ENCODE results near the gene RBPJ. TPM values are rescaled to one million over a fixed set of nuclear protein-coding genes. Genes with fewer than 3 reads are reported as not detected.
A peak's percentile ranks its signal among the peaks of the same experiment; 100 is the strongest.
"Not testable (repeated sequence)": the region's sequence is repeated elsewhere in the genome, so short reads cannot be mapped to it uniquely, and the experiment has no call there.

Gene RBPJ
- total RNA-seq, 1 donor from 2014 or later: 38.2 TPM

GRCh38 chr4:26300314-26301307, 20.2 kb upstream of the RBPJ start:
- intact Hi-C loops (cut with DNase I): no loop called here
- no peak for DNase-seq (ENCODE audit: low spot score)

GRCh38 chr4:26302031-26302899, 18.5 kb upstream of the RBPJ start:
- intact Hi-C loops (cut with DNase I): no loop called here
- DNase-seq (ENCODE audit: low spot score): no peak

GRCh38 chr4:26303008-26303407, 17.8 kb upstream of the RBPJ start:
- intact Hi-C loops (cut with DNase I): no loop called here
- no peak for DNase-seq (ENCODE audit: low spot score)

- no peak for DNase-seq (ENCODE audit: low spot score)
- intact Hi-C loops (cut with DNase I): no loop called here
Measured at GRCh38 chr4:26307037-26307800, 13.6 kb upstream of the RBPJ start.

- DNase-seq (ENCODE audit: low spot score): no peak
- intact Hi-C loops (cut with DNase I): no loop called here
Measured at GRCh38 chr4:26308568-26308967, 12.2 kb upstream of the RBPJ start.

GRCh38 chr4:26310264-26310663, 10.6 kb upstream of the RBPJ start:
- intact Hi-C loops (cut with DNase I): no loop called here
- no peak for DNase-seq (ENCODE audit: low spot score)

GRCh38 chr4:26311633-26312032, 9.2 kb upstream of the RBPJ start:
- intact Hi-C loops (cut with DNase I): no loop called here
- no peak for DNase-seq (ENCODE audit: low spot score)

- not testable (repeated sequence) for DNase-seq (ENCODE audit: low spot score)
- intact Hi-C loops (cut with DNase I): loop anchor here (5.0 kb wide), 1 partner anchor 267 kb away; the partner anchor contains the start of gene TBC1D19
Measured at GRCh38 chr4:26315316-26315932, 5.4 kb upstream of the RBPJ start.

- intact Hi-C loops (cut with DNase I): loop anchor here (5.0 kb wide), 1 partner anchor 265 kb away; the partner anchor contains the start of gene TBC1D19
- DNase-seq (ENCODE audit: low spot score): no peak
Measured at GRCh38 chr4:26317766-26318165, 3.0 kb upstream of the RBPJ start.

GRCh38 chr4:26319467-26319948, 1.3 kb upstream of the RBPJ start:
- intact Hi-C loops (cut with DNase I): loop anchor here (5.0 kb wide), 1 partner anchor 263 kb away; the partner anchor contains the start of gene TBC1D19
- peak; percentile 98 for DNase-seq (ENCODE audit: low spot score)

GRCh38 chr4:26319949-26320537, 771 bp upstream of the RBPJ start:
- intact Hi-C loops (cut with DNase I): loop anchor here (5.0 to 10.0 kb wide), 5 partner anchors 238 to 542 kb away; partner anchors contain the start of genes STIM2 and TBC1D19
- DNase-seq (ENCODE audit: low spot score): no peak

- intact Hi-C loops (cut with DNase I): loop anchor here (5.0 to 10.0 kb wide), 4 partner anchors 239 to 541 kb away; partner anchors contain the start of gene STIM2
- DNase-seq (ENCODE audit: low spot score): no peak
Measured at GRCh38 chr4:26321373-26322221, 783 bp downstream of the RBPJ start.

GRCh38 chr4:26322346-26322745, 1.5 kb downstream of the RBPJ start:
- intact Hi-C loops (cut with DNase I): loop anchor here (5.0 to 10.0 kb wide), 4 partner anchors 240 to 540 kb away; partner anchors contain the start of gene STIM2
- no peak for DNase-seq (ENCODE audit: low spot score)

- no peak for DNase-seq (ENCODE audit: low spot score)
- intact Hi-C loops (cut with DNase I): loop anchor here (5.0 to 10.0 kb wide), 4 partner anchors 242 to 538 kb away; partner anchors contain the start of gene STIM2
Measured at GRCh38 chr4:26323821-26324220, 3.0 kb downstream of the RBPJ start.

GRCh38 chr4:26325191-26325590, 4.4 kb downstream of the RBPJ start:
- no peak for DNase-seq (ENCODE audit: low spot score)
- intact Hi-C loops (cut with DNase I): loop anchor here (10.0 kb wide), 1 partner anchor 300 kb away; no protein-coding TSS in a partner anchor

GRCh38 chr4:26326791-26327190, 6.0 kb downstream of the RBPJ start:
- intact Hi-C loops (cut with DNase I): loop anchor here (10.0 kb wide), 1 partner anchor 302 kb away; no protein-coding TSS in a partner anchor
- no peak for DNase-seq (ENCODE audit: low spot score)

Data from cardiac septum (tissue), 1 donor.